Measurements from ENCODE around the gene RASSF7. TPM values are rescaled to one million over a fixed set of nuclear protein-coding genes. Genes with fewer than 3 reads are reported as not detected.

Gene RASSF7
- total and polyA plus RNA-seq, 10 of the 15 experiments (the other 5 are each of a cell fraction or from before 2014, with no cell fraction given), result 0.39 to 29.7 (median 13.2) TPM

GRCh38 chr11:541433-541885 lies 19.3 kb upstream of the RASSF7 start:
- DNase-seq (ENCODE audit: low read depth, low spot score) (no peak), FAIRE-seq (no peak), ATAC-seq (no peak)
- ChIA-PET SMC1A (ENCODE audit: uncharacterized antibody, unreplicated experiment) (no interaction called here), POLR2A (no interaction called here), CTCF (interaction anchor here (0.7 kb wide), 1 partner anchor 134 kb away, joined by 3 read pairs; no protein-coding TSS in a partner anchor), RAD21 (ENCODE audit: unreplicated experiment) (no interaction called here)
- no peak overlapping the region for H3K27ac ChIP-seq (ENCODE audit: control insufficient read depth, insufficient read depth)
- BruUV-seq (replicated peaks), result no TSS peak
- H3K4me2 ChIP-seq (ENCODE audit: control insufficient read depth, insufficient read depth), result no peak overlapping the region
- H3K4me1 ChIP-seq (ENCODE audit: control insufficient read depth, insufficient read depth, low read length), result peaks cover 20% of the 10 kb centered on the region
- peaks cover 4% of the 10 kb centered on the region; the same call in 1 of the 2 replicates for H4K20me1 ChIP-seq (ENCODE audit: control insufficient read depth, insufficient read depth)
- H3K79me2 ChIP-seq (ENCODE audit: control insufficient read depth, insufficient read depth, low read length), result no peaks in the 10 kb centered on the region
- TF ChIP-seq CHD4 (IDR thresholded peaks at IDR 0.05), result no peak
- TF ChIP-seq POLR2A (IDR thresholded peaks at IDR 0.05; ENCODE audit: low read depth, low read length), result no peak
- TF ChIP-seq ZNF24 (IDR thresholded peaks at IDR 0.05), result no peak
- TF ChIP-seq IRF4 (IDR thresholded peaks at IDR 0.05; ENCODE audit: low read depth, low read length), result no peak
- TF ChIP-seq SUZ12 (IDR thresholded peaks at IDR 0.05; ENCODE audit: unreplicated experiment), result no peak
- no peak for TF ChIP-seq IRF5 (IDR thresholded peaks at IDR 0.05; ENCODE audit: borderline replicate concordance)
- TF ChIP-seq GABPA (IDR thresholded peaks at IDR 0.05; ENCODE audit: low read depth), result no peak
- no peak for TF ChIP-seq LARP7 (IDR thresholded peaks at IDR 0.05)
- H3K9ac ChIP-seq (ENCODE audit: control insufficient read depth, insufficient read depth, low read length), result no peak overlapping the region
- H3K27me3 ChIP-seq (replicated peaks in 1 of 2; ENCODE audit: control insufficient read depth in 2 of 2, insufficient read depth in 2 of 2, low read length in 1 of 2), result no peaks in the 10 kb centered on the region
- no peaks in the 10 kb centered on the region for H3K36me3 ChIP-seq (ENCODE audit: control insufficient read depth in 2 of 2, insufficient read depth in 2 of 2, low read length in 1 of 2)
- 92% methylated on average over 15 of the region's 20 CpGs for WGBS (ENCODE audit: insufficient coverage, insufficient replicate concordance, low lambda C conversion rate, missing lambda C conversion rate)
- intact Hi-C loops (cut with micrococcal nuclease; ENCODE audit: unreplicated experiment), result no loop called here
- no peak overlapping the region for H2AFZ ChIP-seq (ENCODE audit: control insufficient read depth, low read depth, low read length)
- no peaks in the 10 kb centered on the region for H3K9me3 ChIP-seq (replicated peaks; ENCODE audit: control insufficient read depth, insufficient read depth, low read length)
- in situ Hi-C loops (cut with MboI), result no loop called here
- H3K4me3 ChIP-seq, result no peak overlapping the region

- FAIRE-seq (no peak), DNase-seq (ENCODE audit: low read depth, low spot score) (no peak), ATAC-seq (no peak)
- ChIA-PET POLR2A (interaction anchor here (0.9 kb wide), 1 partner anchor 8 kb away, joined by 3 read pairs; no protein-coding TSS in a partner anchor), RAD21 (ENCODE audit: unreplicated experiment) (no interaction called here), SMC1A (ENCODE audit: uncharacterized antibody, unreplicated experiment) (no interaction called here), CTCF (no interaction called here)
- Histone ChIP-seq H3K9me3 (replicated peaks; ENCODE audit: control insufficient read depth, insufficient read depth, low read length) (no peaks in the 10 kb centered on the region), H4K20me1 (ENCODE audit: control insufficient read depth, insufficient read depth) (no peaks in the 10 kb centered on the region), H3K27ac (ENCODE audit: control insufficient read depth, insufficient read depth) (no peak overlapping the region), H3K79me2 (ENCODE audit: control insufficient read depth, insufficient read depth, low read length) (no peaks in the 10 kb centered on the region), H3K4me2 (ENCODE audit: control insufficient read depth, insufficient read depth) (no peak overlapping the region), H3K27me3 (replicated peaks in 1 of 2; ENCODE audit: control insufficient read depth in 2 of 2, insufficient read depth in 2 of 2, low read length in 1 of 2) (no peaks in the 10 kb centered on the region), H3K36me3 (ENCODE audit: control insufficient read depth in 2 of 2, insufficient read depth in 2 of 2, low read length in 1 of 2) (no peaks in the 10 kb centered on the region), H2AFZ (ENCODE audit: control insufficient read depth, low read depth, low read length) (no peak overlapping the region), H3K4me3 (no peak overlapping the region), H3K9ac (ENCODE audit: control insufficient read depth, insufficient read depth, low read length) (no peak overlapping the region), H3K4me1 (ENCODE audit: control insufficient read depth, insufficient read depth, low read length) (no peaks in the 10 kb centered on the region)
- 39% methylated on average over 5 of the region's 5 CpGs for WGBS (ENCODE audit: insufficient coverage, insufficient replicate concordance, low lambda C conversion rate, missing lambda C conversion rate)
- BruUV-seq (replicated peaks), result no TSS peak
- intact Hi-C loops (cut with micrococcal nuclease; ENCODE audit: unreplicated experiment) (no loop called here), in situ Hi-C loops (cut with MboI) (no loop called here)
- TF ChIP-seq EZH2 (IDR thresholded peaks at IDR 0.05; ENCODE audit: borderline replicate concordance, control insufficient read depth, low read depth, low read length) (no peak), CEBPZ (IDR thresholded peaks at IDR 0.05; ENCODE audit: low read depth, low read length) (no peak), ZSCAN29 (IDR thresholded peaks at IDR 0.05) (no peak), RB1 (IDR thresholded peaks at IDR 0.05; ENCODE audit: borderline replicate concordance) (no peak), ZNF622 (IDR thresholded peaks at IDR 0.05) (no peak)
Measured at GRCh38 chr11:544817-545166, 16.0 kb upstream of the RASSF7 start.

All from GM12878 (cell line).